PC-3 (cell line): Measurements from ENCODE around the gene CCDC158. TPM values are rescaled to one million over a fixed set of nuclear protein-coding genes. Genes with fewer than 3 reads are reported as not detected.

Source experiments
- ATAC-seq: fragments of 200-7000 bp; cut with Tn5 transposase; 2 replicates; pipeline ENCODE4 v1.9.1; 2020; ENCODE audit warnings: mild to moderate bottlenecking, moderate library complexity
- BruUV-seq: library from RNA; stranded (reverse); fragments of 400-500 nt; replicated peaks from 2 replicates; lab custom pipeline; 2021; lab: Mats Ljungman, UMichigan
- CTCF ChIA-PET: fragments of 300-600 bp; sonication (Branson Sonifier 250); formaldehyde crosslinking; loops from one replicate; lab custom pipeline; 2022; ENCODE audit warnings: antibody characterized with exemption; lab: Charles Lee
- POLR2A ChIA-PET: fragments of 300-600 bp; sonication (Branson Sonifier 250); formaldehyde crosslinking; loops from one replicate; lab custom pipeline; 2022; ENCODE audit warnings: antibody characterized with exemption; ENCODE audit not compliant: unreplicated experiment; lab: Charles Lee
- DNase-seq: peaks from one replicate; pipeline ENCODE4 v3.0.0-alpha.2; 2015
- H2AFZ ChIP-seq: fragments of 300-600 bp; sonication (generic); 2 replicates; pipeline ENCODE4 v1.6.0; 2016; ENCODE audit warnings: antibody characterized with exemption, low read length
- H3F3A ChIP-seq: fragments of 300-600 bp; sonication (generic); one replicate; pipeline ENCODE4 v1.6.0; 2017; ENCODE audit warnings: antibody characterized with exemption, low read length, control low read depth, mild to moderate bottlenecking; ENCODE audit not compliant: unreplicated experiment
- H3K27ac ChIP-seq: fragments of 300-600 bp; sonication (generic); 2 replicates; pipeline ENCODE4 v1.5.1; 2016; ENCODE audit warnings: mild to moderate bottlenecking, low read length
- H3K27me3 ChIP-seq: fragments of 300-600 bp; sonication (generic); 2 replicates; pipeline ENCODE4 v1.6.1; 2016; ENCODE audit warnings: low read length, mixed read lengths
- H3K36me3 ChIP-seq: fragments of 300-600 bp; sonication (generic); 2 replicates; pipeline ENCODE4 v1.6.1; 2016; ENCODE audit warnings: low read depth, mixed run types, low read length, mixed read lengths
- H3K4me1 ChIP-seq: fragments of 300-600 bp; sonication (generic); 2 replicates; pipeline ENCODE4 v1.5.1; 2016; ENCODE audit warnings: low read length; ENCODE audit not compliant: insufficient read depth
- H3K4me2 ChIP-seq: fragments of 300-600 bp; sonication (generic); 2 replicates; pipeline ENCODE4 v1.6.0; 2016; ENCODE audit warnings: low read length
- H3K4me3 ChIP-seq: fragments of 300-600 bp; sonication (generic); 2 replicates; pipeline ENCODE4 v1.5.1; 2016; ENCODE audit warnings: mild to moderate bottlenecking, low read length, mixed read lengths
- H3K79me2 ChIP-seq: fragments of 300-600 bp; sonication (generic); 2 replicates; pipeline ENCODE4 v1.6.1; 2017; ENCODE audit warnings: low read length, mixed read lengths
- H3K9ac ChIP-seq: fragments of 300-600 bp; sonication (generic); 2 replicates; pipeline ENCODE4 v1.6.0; 2016; ENCODE audit warnings: mild to moderate bottlenecking, low read length
- H3K9me2 ChIP-seq: fragments of 300-600 bp; sonication (generic); replicated peaks from 2 replicates; pipeline ENCODE4 v1.6.1; 2016; ENCODE audit warnings: mixed run types, low read length, mixed read lengths
- H3K9me3 ChIP-seq: fragments of 300-600 bp; sonication (generic); 2 replicates; pipeline ENCODE4 v1.6.1; 2016; ENCODE audit warnings: low read length, mixed read lengths
- H4K20me1 ChIP-seq: fragments of 300-600 bp; sonication (generic); 2 replicates; pipeline ENCODE4 v1.6.1; 2016; ENCODE audit warnings: low read length, mixed read lengths
- CTCF ChIP-seq: fragments of 300-600 bp; sonication (generic); conservative IDR thresholded peaks from 2 replicates; pipeline ENCODE4 v1.5.1; 2017; ENCODE audit warnings: antibody characterized with exemption, low read depth, mild to moderate bottlenecking, low read length
- EZH2 ChIP-seq: fragments of 300-600 bp; sonication (generic); IDR thresholded peaks from one replicate; pipeline ENCODE4 v1.6.1; 2017; ENCODE audit warnings: antibody characterized with exemption, mild to moderate bottlenecking, low read length; ENCODE audit not compliant: unreplicated experiment
- EZH2phosphoT487 ChIP-seq: fragments of 300-600 bp; sonication (generic); IDR thresholded peaks from 2 replicates; pipeline ENCODE4 v1.6.1; 2018; ENCODE audit warnings: mild to moderate bottlenecking, antibody characterized with exemption, low read length, borderline replicate concordance
- intact Hi-C: fragments of 100-400 bp; cut with micrococcal nuclease; formaldehyde crosslinking; loops from 2 replicates; pipeline ENCODE4 v1.9.0; 2023
- total RNA-seq: library from RNA; depleted of rRNA; stranded (reverse); fragments of >200 nt; gene quantifications from 2 replicates; pipeline ENCODE4 v1.2.3, GENCODE V29; 2014

CCDC158 gene
- total RNA-seq, 1 experiment from 2014 or later: not detected

GRCh38 chr4:76381986-76382385 lies 39.0 kb downstream of the CCDC158 start:
- Histone ChIP-seq H3K36me3 (no peaks in the 10 kb centered on the region; the same call in 1 of the 2 replicates), H3K9me3 (no peaks in the 10 kb centered on the region), H2AFZ (no peak overlapping the region), H3K79me2 (no peaks in the 10 kb centered on the region), H3K4me3 (no peak overlapping the region), H3F3A (no peaks in the 10 kb centered on the region), H3K4me1 (no peaks in the 10 kb centered on the region), H3K27me3 (no peaks in the 10 kb centered on the region), H3K4me2 (no peak overlapping the region), H3K9me2 (no peaks in the 10 kb centered on the region), H3K9ac (no peak overlapping the region), H3K27ac (no peak overlapping the region), H4K20me1 (no peaks in the 10 kb centered on the region)
- no peak for DNase-seq
- no peak for ATAC-seq
- ChIA-PET CTCF (no interaction called here), POLR2A (no interaction called here)
- TF ChIP-seq CTCF: no peak
- no peak for TF ChIP-seq EZH2phosphoT487
- TF ChIP-seq EZH2: no peak
- no TSS peak for BruUV-seq
- intact Hi-C loops: no loop called here

GRCh38 chr4:76380561-76380960 lies 40.4 kb downstream of the CCDC158 start:
- H3K27me3 ChIP-seq: no peaks in the 10 kb centered on the region
- no peaks in the 10 kb centered on the region for H4K20me1 ChIP-seq
- no peak overlapping the region for H3K4me2 ChIP-seq
- intact Hi-C loops: no loop called here
- CTCF ChIA-PET: no interaction called here
- H3K4me3 ChIP-seq: no peak overlapping the region
- no peaks in the 10 kb centered on the region for H3F3A ChIP-seq
- DNase-seq (no peak), ATAC-seq (no peak)
- no TSS peak for BruUV-seq
- H3K9ac ChIP-seq: no peak overlapping the region
- H2AFZ ChIP-seq: no peak overlapping the region
- no peaks in the 10 kb centered on the region for H3K9me2 ChIP-seq
- no peaks in the 10 kb centered on the region for H3K79me2 ChIP-seq
- H3K27ac ChIP-seq: no peak overlapping the region
- H3K9me3 ChIP-seq: no peaks in the 10 kb centered on the region
- POLR2A ChIA-PET: no interaction called here
- no peak for TF ChIP-seq EZH2phosphoT487
- TF ChIP-seq EZH2: no peak
- no peak for TF ChIP-seq CTCF
- H3K36me3 ChIP-seq: no peaks in the 10 kb centered on the region; the same call in 1 of the 2 replicates
- H3K4me1 ChIP-seq: 0 out of 2 replicates have a peak, but pooled peaks cover under 1% of the 10 kb centered on the region

GRCh38 chr4:76377911-76378310 lies 43.0 kb downstream of the CCDC158 start:
- Histone ChIP-seq H3K4me1 (peaks cover 20% of the 10 kb centered on the region), H3K79me2 (no peaks in the 10 kb centered on the region), H3K9me2 (no peaks in the 10 kb centered on the region), H3K27ac (no peak overlapping the region), H3K27me3 (no peaks in the 10 kb centered on the region), H3K9ac (no peak overlapping the region), H3K4me2 (no peak overlapping the region), H3F3A (no peaks in the 10 kb centered on the region), H3K4me3 (no peak overlapping the region), H3K9me3 (no peaks in the 10 kb centered on the region), H2AFZ (no peak overlapping the region), H4K20me1 (no peaks in the 10 kb centered on the region), H3K36me3 (no peaks in the 10 kb centered on the region; the same call in 1 of the 2 replicates)
- ChIA-PET CTCF (interaction anchor here (0.5 to 1.1 kb wide), 4 partner anchors 60 to 1503 kb away, joined by 4 to 6 read pairs (median 4); no protein-coding TSS in a partner anchor), POLR2A (no interaction called here)
- TF ChIP-seq EZH2phosphoT487 (no peak), CTCF (peak; percentile 65)
- intact Hi-C loops: loop anchor here (2.0 to 10.0 kb wide), 2 partner anchors 73 to 197 kb away; partner anchors contain the start of gene STBD1
- no TSS peak for BruUV-seq
- peak; percentile 36 for DNase-seq
- no peak for ATAC-seq
